Fibroblast of mammary gland (primary cell): ENCODE results near the gene ARFGAP1.
A peak's percentile ranks its signal among the peaks of the same experiment; 100 is the strongest.

Experiments used
- DNase-seq: peaks from one replicate; pipeline ENCODE4 v3.0.0-alpha.2; 2010; ENCODE audit warnings: low read depth
- H3K4me3 ChIP-seq: 2 replicates; pipeline ENCODE4 v1.5.1; 2011; ENCODE audit warnings: low read depth, mild to moderate bottlenecking, low read length, moderate library complexity; ENCODE audit not compliant: control insufficient read depth
- TF ChIP-seq, protein P1 (sequence below): conservative IDR thresholded peaks from 2 replicates; pipeline ENCODE4 v1.5.1; 2011; ENCODE audit warnings: low read depth, low read length, inconsistent platforms; ENCODE audit not compliant: control insufficient read depth, insufficient read depth

Gene ARFGAP1

DNA sequence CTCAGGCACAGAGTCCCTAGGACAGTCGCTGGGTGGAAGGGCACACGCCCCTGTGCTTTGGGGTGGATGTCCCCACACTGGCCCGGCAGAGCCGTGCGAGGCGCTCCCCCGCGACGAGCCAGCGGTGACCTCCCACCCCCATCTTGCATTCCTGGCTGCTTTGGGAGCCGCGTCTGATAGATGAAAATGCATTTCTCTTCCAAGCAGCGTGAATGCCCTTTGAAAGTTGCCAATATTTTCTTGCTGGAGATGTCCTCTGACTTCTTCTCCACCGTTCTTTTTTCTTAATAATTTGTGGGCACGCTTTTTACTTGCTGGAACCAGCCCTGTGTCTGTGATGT is 50.3 kb downstream of the ARFGAP1 start:
- DNase-seq: no peak
- TF ChIP-seq, protein P1, sequence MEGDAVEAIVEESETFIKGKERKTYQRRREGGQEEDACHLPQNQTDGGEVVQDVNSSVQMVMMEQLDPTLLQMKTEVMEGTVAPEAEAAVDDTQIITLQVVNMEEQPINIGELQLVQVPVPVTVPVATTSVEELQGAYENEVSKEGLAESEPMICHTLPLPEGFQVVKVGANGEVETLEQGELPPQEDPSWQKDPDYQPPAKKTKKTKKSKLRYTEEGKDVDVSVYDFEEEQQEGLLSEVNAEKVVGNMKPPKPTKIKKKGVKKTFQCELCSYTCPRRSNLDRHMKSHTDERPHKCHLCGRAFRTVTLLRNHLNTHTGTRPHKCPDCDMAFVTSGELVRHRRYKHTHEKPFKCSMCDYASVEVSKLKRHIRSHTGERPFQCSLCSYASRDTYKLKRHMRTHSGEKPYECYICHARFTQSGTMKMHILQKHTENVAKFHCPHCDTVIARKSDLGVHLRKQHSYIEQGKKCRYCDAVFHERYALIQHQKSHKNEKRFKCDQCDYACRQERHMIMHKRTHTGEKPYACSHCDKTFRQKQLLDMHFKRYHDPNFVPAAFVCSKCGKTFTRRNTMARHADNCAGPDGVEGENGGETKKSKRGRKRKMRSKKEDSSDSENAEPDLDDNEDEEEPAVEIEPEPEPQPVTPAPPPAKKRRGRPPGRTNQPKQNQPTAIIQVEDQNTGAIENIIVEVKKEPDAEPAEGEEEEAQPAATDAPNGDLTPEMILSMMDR: no peak
- H3K4me3 ChIP-seq: no peak overlapping the region

DNA sequence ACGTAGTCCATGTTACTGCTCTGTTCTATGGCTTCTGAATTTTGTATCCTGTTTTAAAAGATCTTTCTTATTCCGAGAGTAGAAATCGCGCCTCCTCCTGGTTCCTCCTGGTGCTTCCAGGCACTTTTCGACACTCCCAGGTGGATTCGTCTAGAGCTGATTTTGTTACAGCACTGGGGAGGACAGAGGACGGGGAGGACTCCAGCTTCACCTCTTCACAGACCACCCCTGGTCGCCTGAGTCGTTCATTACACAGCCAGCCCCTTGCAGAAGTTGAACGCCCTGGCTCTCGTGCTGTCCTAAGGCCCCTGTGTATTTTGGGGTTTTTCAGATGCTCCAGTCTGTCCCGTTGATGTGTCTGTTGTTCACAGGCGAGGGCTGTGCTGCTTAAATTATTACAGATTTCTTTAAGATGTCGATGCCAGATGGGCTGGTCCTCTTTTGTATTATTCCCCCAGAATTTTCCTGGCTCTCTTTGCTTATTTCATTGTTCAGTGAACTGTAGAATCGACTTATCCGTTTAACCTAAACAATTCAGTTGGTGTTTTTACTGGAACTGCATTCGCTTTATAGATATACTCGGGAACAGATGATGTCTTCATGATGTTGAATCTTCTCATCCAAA is 50.9 kb downstream of the ARFGAP1 start:
- TF ChIP-seq, protein P1: peak; percentile 24
- DNase-seq: no peak
- H3K4me3 ChIP-seq: no peak overlapping the region

DNA sequence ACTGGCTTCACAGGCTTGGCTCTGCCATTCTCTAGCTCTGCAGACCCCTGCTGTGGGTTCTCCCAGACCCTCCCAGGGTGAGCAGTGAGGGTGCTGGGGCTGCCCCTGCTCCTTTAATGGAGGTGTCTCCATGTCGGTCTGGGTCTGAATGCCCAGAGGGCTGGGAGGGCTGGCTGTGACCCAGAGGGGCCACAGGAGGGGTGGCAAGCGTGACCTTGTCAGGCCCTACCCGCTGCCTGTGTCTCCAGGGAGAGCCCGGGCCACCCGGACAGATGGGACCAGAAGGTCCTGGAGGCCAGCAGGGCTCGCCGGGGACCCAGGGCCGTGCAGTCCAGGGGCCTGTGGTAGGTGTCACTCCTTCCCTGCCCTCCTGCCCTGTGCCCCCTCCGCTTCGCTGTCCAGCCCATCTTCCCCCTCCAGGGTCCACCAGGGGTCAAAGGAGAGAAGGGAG is 52.4 kb downstream of the ARFGAP1 start:
- DNase-seq: no peak
- no peak overlapping the region for H3K4me3 ChIP-seq
- TF ChIP-seq, protein P1: no peak

DNA sequence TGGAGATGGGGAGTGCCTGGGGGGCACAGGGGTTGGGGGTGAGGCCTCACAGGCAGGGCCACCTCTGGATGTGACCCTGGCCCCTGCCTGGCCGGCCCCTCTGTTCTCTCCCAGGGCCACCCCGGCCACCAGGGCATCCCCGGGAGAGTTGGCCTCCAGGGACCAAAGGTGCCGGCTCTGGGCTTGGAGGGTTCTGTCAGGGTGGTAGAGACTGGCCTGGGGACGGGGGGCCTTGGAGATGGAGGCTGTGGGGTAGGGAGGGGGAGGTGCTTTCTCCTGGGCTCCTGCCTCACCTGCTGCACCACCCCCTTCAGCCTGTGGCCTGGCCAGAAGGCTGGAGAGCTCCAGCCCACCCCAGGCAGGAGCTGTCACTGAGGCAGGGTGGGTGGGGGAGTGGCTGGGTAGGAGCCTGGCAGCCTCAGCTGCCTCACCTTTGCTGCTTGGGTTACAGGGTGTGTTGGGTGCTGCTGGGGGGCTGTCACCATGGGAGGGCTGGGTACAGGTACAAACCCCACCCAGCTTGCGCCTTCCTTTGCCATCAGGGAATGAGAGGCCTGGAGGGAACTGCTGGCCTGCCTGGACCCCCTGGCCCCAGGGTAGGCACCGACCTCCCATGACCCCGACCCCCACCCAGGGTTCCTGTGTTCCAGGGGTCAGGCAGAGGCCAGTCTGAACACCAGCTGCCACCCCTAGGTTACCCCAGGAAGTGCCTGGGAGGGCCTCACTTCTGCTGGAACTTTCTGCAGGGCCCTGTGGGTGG is 53.1 kb downstream of the ARFGAP1 start:
- no peak for DNase-seq
- TF ChIP-seq, protein P1: no peak
- H3K4me3 ChIP-seq: no peak overlapping the region

DNA sequence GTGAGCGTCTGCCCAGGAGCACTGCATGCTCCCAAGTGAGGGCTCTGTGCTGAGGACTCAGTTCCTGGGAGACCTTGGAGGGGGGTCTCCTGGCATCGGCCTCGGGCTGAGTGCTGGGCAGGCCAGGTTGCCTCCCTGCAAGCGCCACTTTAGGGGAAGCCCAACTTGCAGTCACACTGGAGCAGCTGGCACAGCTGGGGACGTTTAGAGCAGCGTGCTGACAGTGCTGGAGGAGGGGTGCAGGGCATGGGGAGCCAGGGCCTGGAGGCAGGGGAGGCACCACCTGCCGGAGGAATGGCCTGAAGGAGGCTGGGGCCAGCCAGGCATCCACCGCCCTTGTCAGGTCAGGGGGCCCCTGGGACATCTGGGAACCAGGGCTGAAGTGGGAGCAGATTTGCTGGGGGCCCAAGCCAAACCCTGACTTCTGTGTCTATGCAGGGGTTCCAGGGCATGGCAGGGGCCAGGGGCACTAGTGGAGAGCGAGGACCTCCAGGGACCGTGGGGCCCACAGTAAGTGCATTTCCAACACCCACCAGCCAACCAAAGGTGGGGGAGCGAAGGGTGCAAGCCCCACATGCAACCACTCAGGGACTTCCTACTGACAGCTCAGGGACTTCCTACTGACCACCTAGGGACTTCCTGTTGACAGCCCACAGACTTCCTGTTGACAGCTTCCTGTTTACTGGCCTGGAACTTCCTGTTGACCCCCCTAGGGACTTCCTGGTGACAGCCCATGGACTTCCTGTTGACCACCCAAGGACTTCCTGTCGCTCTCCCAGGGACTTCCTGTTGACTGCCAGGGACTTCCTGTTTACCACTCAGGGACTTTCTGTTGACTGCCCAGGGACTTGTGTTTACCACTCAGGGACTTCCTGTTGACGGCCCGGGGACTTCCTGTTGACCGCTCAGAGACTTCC is 54.0 kb downstream of the ARFGAP1 start:
- no peak for DNase-seq
- TF ChIP-seq, protein P1: no peak
- no peak overlapping the region for H3K4me3 ChIP-seq

- no peak for DNase-seq
- H3K4me3 ChIP-seq: no peak overlapping the region
- TF ChIP-seq, protein P1: no peak
Measured at GRCh38 chr20:63327231-63327745, 54.7 kb downstream of the ARFGAP1 start.
